Ishikawa (cell line): ENCODE measurements around the gene PTCSC3.

Experiments
- CEBPB ChIP-seq: IDR thresholded peaks from 2 replicates; pipeline ENCODE4 v1.6.1; 2012
- CREB1 ChIP-seq: IDR thresholded peaks from 2 replicates; pipeline ENCODE4 v1.6.1; 2012; ENCODE audit warnings: low read depth
- EGR1 ChIP-seq: IDR thresholded peaks from 2 replicates; pipeline ENCODE4 v1.6.1; 2012
- EP300 ChIP-seq: IDR thresholded peaks from 2 replicates; pipeline ENCODE4 v1.6.1; 2012; ENCODE audit warnings: borderline replicate concordance
- FOXM1 ChIP-seq: IDR thresholded peaks from 2 replicates; pipeline ENCODE4 v1.6.1; 2012; ENCODE audit warnings: low read depth, borderline replicate concordance
- NFIC ChIP-seq: IDR thresholded peaks from 2 replicates; pipeline ENCODE4 v1.6.1; 2012
- RAD21 ChIP-seq: IDR thresholded peaks from 2 replicates; pipeline ENCODE4 v1.6.1; 2012; ENCODE audit warnings: low read depth
- TAF1 ChIP-seq: IDR thresholded peaks from 2 replicates; pipeline ENCODE4 v1.6.1; 2012; ENCODE audit warnings: low read depth, mild to moderate bottlenecking
- TCF12 ChIP-seq: IDR thresholded peaks from 2 replicates; pipeline ENCODE4 v1.6.1; 2012; ENCODE audit warnings: low read depth
- TEAD4 ChIP-seq: IDR thresholded peaks from 2 replicates; pipeline ENCODE4 v1.6.1; 2012
- YY1 ChIP-seq: IDR thresholded peaks from 2 replicates; pipeline ENCODE4 v1.6.1; 2012; ENCODE audit warnings: low read depth
- ZBTB7A ChIP-seq: IDR thresholded peaks from 2 replicates; pipeline ENCODE4 v1.6.1; 2012; ENCODE audit warnings: low read depth
- TF ChIP-seq, protein P1 (sequence below): IDR thresholded peaks from 2 replicates; pipeline ENCODE4 v1.6.1; 2012; ENCODE audit warnings: low read depth, mild to moderate bottlenecking
- TF ChIP-seq, protein P2 (sequence below): IDR thresholded peaks from 2 replicates; pipeline ENCODE4 v1.6.1; 2012
- TF ChIP-seq, protein P3 (sequence below): IDR thresholded peaks from 2 replicates; pipeline ENCODE4 v1.6.1; 2012

Gene PTCSC3

DNA sequence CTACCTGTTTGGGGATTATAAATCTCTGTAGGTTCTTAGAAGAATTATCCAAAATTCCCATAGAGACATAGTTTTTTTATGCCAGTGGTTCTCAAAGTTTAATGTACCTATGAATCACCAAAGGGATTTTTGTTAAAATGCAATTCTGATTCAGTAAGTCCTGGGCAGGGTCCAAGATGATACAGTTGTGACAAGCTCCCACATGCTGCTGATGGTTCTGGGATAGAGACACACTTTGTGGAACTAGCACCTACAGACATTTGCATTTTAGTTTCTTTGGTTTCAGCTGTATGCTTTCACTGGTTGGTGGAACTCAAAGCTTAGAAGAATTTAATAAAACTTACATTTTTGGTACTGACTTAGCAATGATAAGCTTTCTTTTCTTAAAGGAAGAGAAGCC is 80.4 kb downstream of the PTCSC3 start:
- TF ChIP-seq, protein P1, sequence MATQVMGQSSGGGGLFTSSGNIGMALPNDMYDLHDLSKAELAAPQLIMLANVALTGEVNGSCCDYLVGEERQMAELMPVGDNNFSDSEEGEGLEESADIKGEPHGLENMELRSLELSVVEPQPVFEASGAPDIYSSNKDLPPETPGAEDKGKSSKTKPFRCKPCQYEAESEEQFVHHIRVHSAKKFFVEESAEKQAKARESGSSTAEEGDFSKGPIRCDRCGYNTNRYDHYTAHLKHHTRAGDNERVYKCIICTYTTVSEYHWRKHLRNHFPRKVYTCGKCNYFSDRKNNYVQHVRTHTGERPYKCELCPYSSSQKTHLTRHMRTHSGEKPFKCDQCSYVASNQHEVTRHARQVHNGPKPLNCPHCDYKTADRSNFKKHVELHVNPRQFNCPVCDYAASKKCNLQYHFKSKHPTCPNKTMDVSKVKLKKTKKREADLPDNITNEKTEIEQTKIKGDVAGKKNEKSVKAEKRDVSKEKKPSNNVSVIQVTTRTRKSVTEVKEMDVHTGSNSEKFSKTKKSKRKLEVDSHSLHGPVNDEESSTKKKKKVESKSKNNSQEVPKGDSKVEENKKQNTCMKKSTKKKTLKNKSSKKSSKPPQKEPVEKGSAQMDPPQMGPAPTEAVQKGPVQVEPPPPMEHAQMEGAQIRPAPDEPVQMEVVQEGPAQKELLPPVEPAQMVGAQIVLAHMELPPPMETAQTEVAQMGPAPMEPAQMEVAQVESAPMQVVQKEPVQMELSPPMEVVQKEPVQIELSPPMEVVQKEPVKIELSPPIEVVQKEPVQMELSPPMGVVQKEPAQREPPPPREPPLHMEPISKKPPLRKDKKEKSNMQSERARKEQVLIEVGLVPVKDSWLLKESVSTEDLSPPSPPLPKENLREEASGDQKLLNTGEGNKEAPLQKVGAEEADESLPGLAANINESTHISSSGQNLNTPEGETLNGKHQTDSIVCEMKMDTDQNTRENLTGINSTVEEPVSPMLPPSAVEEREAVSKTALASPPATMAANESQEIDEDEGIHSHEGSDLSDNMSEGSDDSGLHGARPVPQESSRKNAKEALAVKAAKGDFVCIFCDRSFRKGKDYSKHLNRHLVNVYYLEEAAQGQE: no peak
- TF ChIP-seq TAF1 (no peak), TCF12 (no peak), TEAD4 (no peak), CREB1 (no peak), RAD21 (no peak), YY1 (no peak)

DNA sequence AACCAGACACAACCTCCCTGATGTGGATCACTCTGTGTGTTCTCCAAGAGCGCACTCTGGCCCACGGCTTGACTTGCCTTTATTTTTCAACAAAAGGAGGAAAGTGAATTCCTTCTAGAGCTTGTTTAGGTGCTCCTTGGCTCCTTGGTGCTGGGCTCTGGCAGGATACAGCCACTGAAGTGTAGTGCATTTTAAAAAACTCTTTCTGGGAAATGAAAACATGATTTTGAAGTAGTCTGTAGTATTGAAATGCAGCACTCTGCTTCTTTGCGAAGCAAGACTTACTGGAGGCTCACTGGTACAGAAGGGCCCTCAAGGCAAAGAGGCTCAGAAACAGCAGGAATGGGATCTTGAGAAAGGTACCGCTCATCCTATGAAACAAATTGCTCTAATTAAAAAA is 81.6 kb downstream of the PTCSC3 start:
- no peak for TF ChIP-seq EP300
- no peak for TF ChIP-seq CEBPB
- TF ChIP-seq, protein P1: no peak
- TF ChIP-seq FOXM1: no peak
- TF ChIP-seq NFIC: no peak
- no peak for TF ChIP-seq TEAD4
- TF ChIP-seq YY1: no peak
- TF ChIP-seq TAF1: no peak
- TF ChIP-seq, protein P2, sequence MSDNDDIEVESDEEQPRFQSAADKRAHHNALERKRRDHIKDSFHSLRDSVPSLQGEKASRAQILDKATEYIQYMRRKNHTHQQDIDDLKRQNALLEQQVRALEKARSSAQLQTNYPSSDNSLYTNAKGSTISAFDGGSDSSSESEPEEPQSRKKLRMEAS: no peak
- no peak for TF ChIP-seq CREB1
- TF ChIP-seq, protein P3, sequence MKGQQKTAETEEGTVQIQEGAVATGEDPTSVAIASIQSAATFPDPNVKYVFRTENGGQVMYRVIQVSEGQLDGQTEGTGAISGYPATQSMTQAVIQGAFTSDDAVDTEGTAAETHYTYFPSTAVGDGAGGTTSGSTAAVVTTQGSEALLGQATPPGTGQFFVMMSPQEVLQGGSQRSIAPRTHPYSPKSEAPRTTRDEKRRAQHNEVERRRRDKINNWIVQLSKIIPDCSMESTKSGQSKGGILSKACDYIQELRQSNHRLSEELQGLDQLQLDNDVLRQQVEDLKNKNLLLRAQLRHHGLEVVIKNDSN: no peak
- no peak for TF ChIP-seq EGR1
- TF ChIP-seq ZBTB7A: no peak
- no peak for TF ChIP-seq RAD21
- no peak for TF ChIP-seq TCF12

DNA sequence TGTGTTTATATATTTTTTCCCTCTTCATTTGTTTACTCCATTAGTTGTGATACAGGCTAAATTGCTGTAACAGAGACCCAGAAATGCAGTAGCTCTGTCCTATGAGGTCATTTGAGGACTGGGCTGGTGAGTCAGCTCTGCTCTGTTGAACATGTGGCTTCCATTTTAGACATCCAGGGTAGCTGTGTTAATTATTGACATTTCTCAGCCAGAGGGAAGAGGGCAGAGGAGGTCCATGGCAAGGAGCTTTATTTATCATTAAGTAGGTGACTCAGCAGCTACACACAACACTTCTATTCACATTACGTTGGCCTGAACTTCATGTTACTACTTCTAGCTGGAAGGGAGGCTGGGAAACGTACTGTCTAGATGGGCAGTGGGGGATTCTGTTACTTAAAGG is 85.4 kb downstream of the PTCSC3 start:
- TF ChIP-seq TAF1 (no peak), FOXM1 (no peak), CREB1 (no peak), TEAD4 (no peak), TCF12 (no peak), RAD21 (no peak), ZBTB7A (no peak), YY1 (no peak), NFIC (no peak)
- TF ChIP-seq, protein P3: no peak
- TF ChIP-seq, protein P1: no peak

- TF ChIP-seq CREB1: no peak
- TF ChIP-seq ZBTB7A: no peak
- no peak for TF ChIP-seq RAD21
- TF ChIP-seq, protein P3: no peak
- no peak for TF ChIP-seq EP300
- TF ChIP-seq TEAD4: no peak
- no peak for TF ChIP-seq NFIC
- TF ChIP-seq EGR1: no peak
- TF ChIP-seq TCF12: no peak
- TF ChIP-seq FOXM1: no peak
- TF ChIP-seq, protein P1: no peak
- TF ChIP-seq TAF1: no peak
- no peak for TF ChIP-seq CEBPB
- TF ChIP-seq YY1: no peak
- TF ChIP-seq, protein P2: no peak
Measured at GRCh38 chr14:36087411-36087810, 89.1 kb downstream of the PTCSC3 start.
